ENCODE measurements around the gene GFI1B.

DNA sequence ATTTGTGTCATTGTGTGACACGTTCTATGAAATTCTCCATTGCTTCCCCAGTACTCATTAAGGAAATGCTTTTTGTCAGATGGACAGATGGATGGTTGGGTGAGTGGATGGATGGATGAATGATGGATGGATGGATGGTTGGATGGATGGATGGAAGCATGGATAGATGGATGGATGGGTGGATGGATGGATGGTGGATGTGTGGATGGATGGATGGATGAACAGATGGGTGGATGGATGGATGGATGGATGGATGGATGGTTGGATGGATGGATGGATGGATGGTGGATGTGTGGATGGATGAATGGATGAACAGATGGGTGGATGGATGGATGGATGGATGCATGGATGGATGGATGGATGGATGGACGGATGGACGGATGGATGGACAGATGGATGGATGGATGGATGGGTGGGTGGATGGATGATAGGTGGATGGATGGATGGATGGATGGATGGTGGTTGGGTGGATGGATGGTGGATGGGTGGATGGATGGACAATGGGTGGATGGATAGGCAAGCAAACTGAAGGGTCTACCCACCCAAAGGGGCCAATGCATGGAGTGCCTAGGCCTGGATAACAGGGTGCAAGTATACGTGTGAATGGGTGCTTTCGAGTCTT, 28.3 kb downstream of the GFI1B start:
- TF ChIP-seq CTCF (IDR thresholded peaks at IDR 0.05 in 4 of 5, conservative IDR thresholded peaks at IDR 0.05 in 1 of 5) (no peak), POLR2A (IDR thresholded peaks at IDR 0.05) (no peak)
